Effector CD8-positive, alpha-beta T cell (primary cell): ENCODE data around the gene CDKN2B-AS1.

Experiments
- DNase-seq: peaks from one replicate; lab custom pipeline; 2025; lab: John Stamatoyannopoulos, UW

CDKN2B-AS1 gene

DNA sequence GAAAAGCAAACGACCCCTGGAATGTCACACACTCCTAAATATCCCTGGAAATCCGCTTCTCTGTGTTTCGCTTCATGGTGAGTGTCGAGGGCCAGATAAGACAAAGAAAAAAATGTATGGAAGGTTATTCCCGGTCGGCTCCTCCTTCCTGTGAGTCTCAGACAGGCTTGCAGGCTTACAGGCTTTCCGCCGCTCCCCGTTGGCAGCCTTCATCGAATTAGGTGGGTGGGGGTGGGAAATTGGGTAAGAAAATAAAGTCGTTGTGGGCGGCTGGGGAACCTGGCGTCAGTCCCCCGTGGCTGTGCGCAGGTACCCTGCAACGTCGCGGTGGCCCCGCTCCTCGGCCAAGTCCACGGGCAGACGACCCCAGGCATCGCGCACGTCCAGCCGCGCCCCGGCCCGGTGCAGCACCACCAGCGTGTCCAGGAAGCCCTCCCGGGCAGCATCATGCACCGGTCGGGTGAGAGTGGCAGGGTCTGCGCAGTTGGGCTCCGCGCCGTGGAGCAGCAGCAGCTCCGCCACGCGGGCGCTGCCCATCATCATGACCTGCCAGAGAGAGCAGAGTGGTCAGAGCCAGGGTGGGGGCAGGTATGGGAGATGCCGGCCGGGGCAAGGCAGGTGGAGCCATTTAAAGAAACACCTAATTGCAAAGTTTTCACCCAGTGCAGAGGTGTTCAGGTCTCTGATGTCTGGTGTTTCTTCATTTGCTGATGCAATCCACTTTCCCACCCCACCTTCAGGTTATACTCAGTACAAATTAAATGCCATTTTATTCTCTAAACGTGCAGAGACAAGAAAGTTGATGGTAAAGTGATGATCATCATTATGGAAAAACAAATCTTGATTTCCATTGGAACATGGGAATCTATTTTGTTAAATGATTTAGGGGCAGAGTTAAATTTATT, 11.4 kb downstream of the CDKN2B-AS1 start:
- DNase-seq, result no peak

DNA sequence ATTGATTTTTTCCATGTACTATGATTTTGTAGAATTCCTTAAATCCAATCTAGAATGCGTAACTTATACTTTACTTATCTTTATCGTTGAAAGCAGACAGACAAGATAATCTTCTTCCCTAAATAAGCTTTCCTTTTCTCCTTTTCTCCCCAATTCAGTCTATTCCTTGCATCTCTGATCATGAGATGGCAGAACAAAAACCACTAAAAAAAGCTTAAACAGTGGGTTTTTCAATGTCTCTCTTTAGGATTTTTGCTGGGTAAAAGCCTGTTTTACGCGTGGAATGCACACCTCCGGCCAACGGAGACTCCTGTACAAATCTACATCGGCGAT, 13.8 kb downstream of the CDKN2B-AS1 start:
- no peak for DNase-seq

GRCh38 chr9:22008717-22009505, 14.3 kb downstream of the CDKN2B-AS1 start, which contains the start of gene CDKN2B:
Gene CDKN2B (minus strand): TSS chr9:22009305. CDS start chr9:22008953, 352 bp downstream.
- no peak for DNase-seq

- no peak for DNase-seq
Measured at GRCh38 chr9:22009506-22009867, 14.9 kb downstream of the CDKN2B-AS1 start.

GRCh38 chr9:22010866-22011625, 16.5 kb downstream of the CDKN2B-AS1 start:
- no peak for DNase-seq

- no peak for DNase-seq
Measured at GRCh38 chr9:22022396-22022795, 27.8 kb downstream of the CDKN2B-AS1 start.

DNA sequence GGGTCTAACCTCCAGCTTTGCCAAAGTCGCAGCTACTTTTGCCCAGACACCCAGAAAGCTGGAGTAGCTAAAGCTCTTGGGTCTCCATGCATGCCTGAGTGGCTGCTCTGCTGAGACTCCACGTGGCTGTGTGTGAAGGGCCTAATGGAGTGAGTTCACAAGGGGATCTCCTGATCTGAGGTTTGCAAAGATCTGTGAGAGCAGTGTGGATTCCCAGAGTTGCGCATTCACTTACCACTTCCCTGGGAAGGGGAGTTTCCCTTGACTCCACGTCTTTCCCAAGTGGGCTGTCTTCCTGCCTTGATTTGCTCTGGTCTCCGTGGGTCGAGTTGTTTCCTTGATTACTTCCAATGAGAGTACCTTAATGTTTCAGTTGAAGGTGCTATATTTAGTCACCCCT, 32.1 kb downstream of the CDKN2B-AS1 start:
- no peak for DNase-seq

GRCh38 chr9:22028394-22028793, 33.8 kb downstream of the CDKN2B-AS1 start:
- no peak for DNase-seq

DNA sequence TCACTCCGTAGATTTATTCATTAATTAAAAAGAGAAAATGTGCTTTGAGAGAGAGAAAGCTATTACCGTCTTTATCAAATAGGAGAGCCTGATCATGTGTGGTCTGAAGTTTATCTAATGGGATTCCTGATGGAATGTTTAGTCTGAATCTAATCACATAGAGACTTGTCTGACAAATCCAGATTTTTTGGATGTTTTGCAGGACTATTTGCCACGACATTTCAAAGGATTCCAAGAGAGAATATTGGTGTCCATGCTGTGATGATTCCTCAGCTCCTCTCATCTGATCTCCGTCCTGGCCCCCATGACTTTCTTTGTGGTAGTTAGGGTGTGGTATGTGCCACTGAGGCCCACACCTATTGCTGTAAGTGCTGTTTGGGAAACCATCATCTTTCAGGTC, 34.6 kb downstream of the CDKN2B-AS1 start:
- no peak for DNase-seq

GRCh38 chr9:22030101-22030598, 35.6 kb downstream of the CDKN2B-AS1 start:
- DNase-seq, result no peak

GRCh38 chr9:22031655-22032411, 37.2 kb downstream of the CDKN2B-AS1 start:
- no peak for DNase-seq

- no peak for DNase-seq
Measured at GRCh38 chr9:22033012-22033630, 38.5 kb downstream of the CDKN2B-AS1 start.

DNA sequence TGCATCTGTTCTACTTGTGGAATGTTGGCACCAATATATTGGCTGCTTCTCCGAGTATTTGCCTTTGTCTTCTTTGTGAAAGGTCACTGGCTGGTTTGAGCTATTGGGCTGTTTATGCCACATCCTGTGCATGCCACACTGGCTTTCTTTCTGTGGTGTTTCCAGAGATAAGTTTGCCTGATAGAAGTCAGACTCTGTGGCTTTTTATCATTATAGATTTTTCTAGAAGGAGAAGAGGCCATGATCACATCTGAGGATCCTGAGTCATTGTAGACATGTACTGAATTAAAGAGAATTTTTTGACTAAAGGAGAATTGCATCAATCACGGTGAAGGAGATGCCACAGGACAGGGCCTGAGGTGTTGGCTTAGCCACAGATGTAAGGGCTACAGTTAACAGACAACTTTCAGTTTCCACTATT, 41.0 kb downstream of the CDKN2B-AS1 start:
- no peak for DNase-seq

GRCh38 chr9:22036866-22037626, 42.5 kb downstream of the CDKN2B-AS1 start:
- DNase-seq, result no peak

- no peak for DNase-seq
Measured at GRCh38 chr9:22037954-22038690, 43.5 kb downstream of the CDKN2B-AS1 start.

- no peak for DNase-seq
Measured at GRCh38 chr9:22039258-22039657, 44.7 kb downstream of the CDKN2B-AS1 start.

DNA sequence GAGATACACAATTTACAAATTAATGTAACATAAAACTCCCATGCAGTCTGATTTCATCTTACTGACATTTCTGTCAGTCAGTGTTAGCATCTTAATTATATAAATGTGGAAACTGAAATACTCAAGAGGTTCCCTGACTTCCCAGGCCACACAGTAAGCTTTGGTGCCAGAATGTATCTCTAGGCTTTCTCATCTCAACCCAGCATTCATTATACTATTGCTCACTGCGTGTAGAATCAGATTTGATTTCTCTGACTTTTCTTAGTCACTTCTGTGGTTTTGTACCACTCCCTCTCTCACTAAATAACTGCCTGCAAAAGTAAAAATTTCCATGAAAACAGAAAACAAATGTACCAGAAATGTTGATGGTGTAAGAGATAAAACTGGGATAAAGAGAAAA, 46.2 kb downstream of the CDKN2B-AS1 start:
- no peak for DNase-seq

DNA sequence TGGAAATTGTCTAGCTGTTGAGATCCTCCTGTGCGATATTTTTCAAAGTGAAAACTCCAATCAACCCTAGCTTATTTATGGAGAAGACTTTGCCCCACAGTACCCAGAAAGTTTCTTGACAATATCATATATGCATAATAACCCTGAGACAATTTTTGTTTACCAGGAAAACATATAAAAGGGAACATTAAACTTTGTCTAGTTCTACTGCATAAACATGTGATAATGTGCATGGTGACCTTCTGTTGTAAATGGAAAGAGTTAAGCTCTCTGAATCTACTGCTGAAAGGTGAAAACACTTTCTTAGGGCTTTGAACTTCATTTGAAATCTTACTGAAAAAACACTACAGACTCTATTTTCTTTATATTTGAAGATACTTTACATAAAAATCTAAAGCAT, 46.8 kb downstream of the CDKN2B-AS1 start:
- no peak for DNase-seq

DNA sequence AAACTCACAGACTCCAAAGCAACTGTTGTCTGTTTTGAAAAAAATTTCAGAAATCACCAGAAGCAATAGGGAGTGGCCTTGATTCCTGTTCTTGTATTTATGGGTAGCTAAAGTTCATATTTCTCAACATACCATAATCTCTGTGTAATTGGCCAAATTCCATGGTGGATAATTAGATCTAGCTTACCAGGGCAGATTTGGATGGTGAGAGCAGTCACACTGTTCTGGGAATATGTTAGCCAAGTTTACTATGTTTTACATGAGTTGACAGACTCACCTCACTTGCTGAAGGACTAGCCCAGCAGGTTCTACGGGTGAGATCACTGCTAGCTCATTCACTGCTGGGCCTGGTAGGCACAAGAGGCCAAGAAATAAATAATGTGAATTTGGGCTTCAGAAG, 47.2 kb downstream of the CDKN2B-AS1 start:
- no peak for DNase-seq
